ENCODE results near the gene C9orf152. TPM values are rescaled to one million over a fixed set of nuclear protein-coding genes. Genes with fewer than 3 reads are reported as not detected.

The C9orf152 gene
- total RNA-seq, 4 donors from 2014 or later = 0.41 to 3.4 (median 0.81) TPM

GRCh38 chr9:110188991-110189390 is 19.0 kb downstream of the C9orf152 start:
- 24 to 33% methylated on average over 3 to 4 of the region's 4 CpGs for WGBS, 2 donors
- H3K36me3 ChIP-seq = no peaks in the 10 kb centered on the region

GRCh38 chr9:110188101-110188500 is 19.9 kb downstream of the C9orf152 start:
- Histone ChIP-seq H3K27ac (peak overlapping the region; percentile 9 to 74 (median 54)), H3K9me3 (no peaks in the 10 kb centered on the region), H3K27me3 (no peaks in the 10 kb centered on the region), H3K4me1 (peaks cover 3 to 57% (median 16%) of the 10 kb centered on the region in 3 donors), H3K4me3 (no peak overlapping the region), H3K36me3 (no peaks in the 10 kb centered on the region)
- intact Hi-C loops (cut with DNase I) = no loop called here
- DNase-seq = no peak
- no peak for TF ChIP-seq CTCF (IDR thresholded peaks at IDR 0.05)
- TF ChIP-seq POLR2A (IDR thresholded peaks at IDR 0.05) = no peak
- 49 to 73% methylated on average over 3 to 4 of the region's 4 CpGs for WGBS, 2 donors

More at GRCh38 chr9:110188991-110189390, 19.0 kb downstream of the C9orf152 start:
- Histone ChIP-seq H3K9me3 (no peaks in the 10 kb centered on the region), H3K4me1 (peaks cover 3 to 65% (median 16%) of the 10 kb centered on the region in 3 donors), H3K27me3 (no peaks in the 10 kb centered on the region), H3K4me3 (no peak overlapping the region), H3K27ac (peak overlapping the region; percentile 22 to 74 (median 69))
- DNase-seq = no peak
- intact Hi-C loops (cut with DNase I) = no loop called here
- TF ChIP-seq CTCF (IDR thresholded peaks at IDR 0.05) = no peak
- TF ChIP-seq POLR2A (IDR thresholded peaks at IDR 0.05) = no peak

GRCh38 chr9:110187126-110187525 is 20.8 kb downstream of the C9orf152 start:
- Histone ChIP-seq H3K36me3 (no peaks in the 10 kb centered on the region), H3K9me3 (no peaks in the 10 kb centered on the region), H3K27me3 (no peaks in the 10 kb centered on the region), H3K4me1 (peaks cover 0 to 48% (median 16%) of the 10 kb centered on the region in 3 donors), H3K4me3 (no peak overlapping the region), H3K27ac (no peak overlapping the region)
- DNase-seq = no peak
- intact Hi-C loops (cut with DNase I) = no loop called here
- TF ChIP-seq CTCF (IDR thresholded peaks at IDR 0.05) (no peak), POLR2A (IDR thresholded peaks at IDR 0.05) (no peak)
- 28 to 31% methylated on average over 2 of the region's 2 CpGs for WGBS, 2 donors

- Histone ChIP-seq H3K27ac (no peak overlapping the region), H3K4me1 (peaks cover 0 to 49% (median 13%) of the 10 kb centered on the region in 3 donors), H3K4me3 (no peak overlapping the region), H3K27me3 (no peaks in the 10 kb centered on the region), H3K9me3 (no peaks in the 10 kb centered on the region), H3K36me3 (no peaks in the 10 kb centered on the region)
- 56 to 75% methylated on average over 2 of the region's 2 CpGs for WGBS, 2 donors
- TF ChIP-seq POLR2A (IDR thresholded peaks at IDR 0.05) = no peak
- no peak for TF ChIP-seq CTCF (IDR thresholded peaks at IDR 0.05)
- DNase-seq = no peak
- intact Hi-C loops (cut with DNase I) = no loop called here
Measured at GRCh38 chr9:110186254-110186653, 21.7 kb downstream of the C9orf152 start.

GRCh38 chr9:110185806-110186205 is 22.2 kb downstream of the C9orf152 start:
- Histone ChIP-seq H3K4me3 (no peak overlapping the region), H3K27ac (no peak overlapping the region)
- WGBS, 2 donors = 60 to 64% methylated on average over 1 to 2 of the region's 2 CpGs

More at GRCh38 chr9:110185806-110186205, 22.2 kb downstream of the C9orf152 start:
- TF ChIP-seq CTCF (IDR thresholded peaks at IDR 0.05) (no peak), POLR2A (IDR thresholded peaks at IDR 0.05) (no peak)
- no peaks in the 10 kb centered on the region for H3K27me3 ChIP-seq
- H3K36me3 ChIP-seq = no peaks in the 10 kb centered on the region
- intact Hi-C loops (cut with DNase I) = no loop called here
- peaks cover 0 to 54% (median 13%) of the 10 kb centered on the region in 3 donors for H3K4me1 ChIP-seq
- DNase-seq = no peak
- H3K9me3 ChIP-seq = no peaks in the 10 kb centered on the region

All from esophagus squamous epithelium (tissue), 5 donors.